GF-D8 (cell line): Measurements from ENCODE around the gene UNG.
A peak's percentile ranks its signal among the peaks of the same experiment; 100 is the strongest.
"Not testable (repeated sequence)": the region's sequence is repeated elsewhere in the genome, so short reads cannot be mapped to it uniquely, and the experiment has no call there.

Experiments used
- DNase-seq: peaks from one replicate; lab custom pipeline; 2025; lab: John Stamatoyannopoulos, UW

The UNG gene

DNA sequence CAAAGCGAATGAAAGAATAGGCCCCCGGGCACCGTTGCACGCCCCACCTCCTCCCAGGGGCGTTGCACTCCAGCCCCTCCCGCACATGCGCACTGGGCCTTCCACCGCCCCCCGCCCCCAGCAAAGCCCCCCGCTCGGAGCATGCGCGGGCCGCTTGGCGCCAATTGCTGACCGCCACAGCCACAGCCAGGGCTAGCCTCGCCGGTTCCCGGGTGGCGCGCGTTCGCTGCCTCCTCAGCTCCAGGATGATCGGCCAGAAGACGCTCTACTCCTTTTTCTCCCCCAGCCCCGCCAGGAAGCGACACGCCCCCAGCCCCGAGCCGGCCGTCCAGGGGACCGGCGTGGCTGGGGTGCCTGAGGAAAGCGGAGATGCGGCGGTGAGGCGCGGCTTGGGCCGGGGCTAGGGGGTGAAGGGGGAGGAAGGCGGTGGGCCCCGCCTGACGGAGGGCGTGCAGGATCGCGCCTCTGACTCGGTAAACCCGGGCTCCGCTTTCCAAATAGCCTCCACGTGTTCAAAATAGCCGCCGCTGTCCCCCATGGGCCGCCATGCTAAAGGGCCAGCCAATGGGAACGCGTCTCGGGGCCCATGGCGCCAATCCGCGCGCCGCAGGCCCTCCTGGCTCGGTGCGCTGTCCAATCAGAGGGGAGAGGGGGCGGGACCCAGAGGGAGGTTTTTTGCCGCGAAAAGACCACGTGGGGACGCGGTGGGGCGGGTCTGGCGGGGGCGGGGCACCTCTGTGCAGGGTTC is at the start of gene UNG:
Gene UNG, plus strand, starts transcription at position 163 of the 748 bp plus-strand sequence. Its CDS starts 83 bp downstream, at position 246.
- DNase-seq: peak; percentile 77

DNA sequence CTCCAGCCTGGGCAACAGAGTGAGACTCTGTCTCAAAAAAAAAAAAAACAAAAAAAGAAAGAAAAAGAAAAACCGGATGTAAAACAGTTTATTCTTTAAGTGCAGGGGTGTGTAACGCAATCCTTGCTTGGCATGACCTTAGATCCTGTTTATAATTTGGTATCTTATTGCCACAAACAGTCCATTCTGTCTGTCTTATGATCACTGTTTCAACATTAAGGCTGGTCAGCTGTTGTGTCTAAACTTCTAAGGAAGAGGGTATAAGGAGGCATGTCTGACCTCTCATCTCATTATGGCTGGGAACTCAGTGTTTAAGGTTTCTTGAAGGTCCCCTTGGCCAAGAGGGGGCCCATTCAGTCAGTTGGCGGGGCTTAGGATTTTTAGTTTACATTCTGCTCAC is 48.7 kb upstream of the UNG start:
- DNase-seq: not testable (repeated sequence)

DNA sequence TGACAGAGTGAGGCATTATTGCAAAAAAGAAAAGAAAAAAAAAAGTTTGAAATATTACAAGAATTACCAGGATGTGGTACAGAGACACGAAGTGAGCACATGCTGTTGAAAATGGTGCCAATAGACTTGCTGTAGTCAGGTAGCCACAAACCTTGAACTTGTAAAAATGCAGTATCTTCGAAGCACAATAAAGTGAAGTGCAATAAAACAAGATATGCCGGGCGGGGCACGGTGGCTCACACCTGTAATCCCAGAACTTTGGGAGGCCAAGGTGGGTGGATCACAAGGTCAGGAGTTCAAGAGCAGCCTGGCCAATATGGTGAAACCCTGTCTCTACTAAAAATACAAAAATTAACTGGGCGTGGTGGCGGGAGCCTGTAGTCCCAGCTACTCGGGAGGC is 47.6 kb upstream of the UNG start:
- not testable (repeated sequence) for DNase-seq

DNA sequence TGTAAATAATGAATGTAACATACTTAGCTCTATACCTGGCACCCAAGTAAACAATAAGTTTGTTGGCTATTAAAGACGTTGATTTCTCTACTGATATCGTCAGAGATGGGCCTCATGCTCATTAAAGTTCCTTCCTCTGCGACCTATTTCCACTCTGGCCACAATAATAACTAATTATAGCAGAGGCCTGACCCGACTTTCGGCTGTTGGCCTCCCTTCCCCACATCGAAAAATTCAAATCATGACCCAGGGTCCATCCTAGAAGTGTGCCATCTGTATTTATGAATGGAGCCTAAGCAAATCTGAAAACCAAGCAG is 45.3 kb upstream of the UNG start:
- no peak for DNase-seq

DNA sequence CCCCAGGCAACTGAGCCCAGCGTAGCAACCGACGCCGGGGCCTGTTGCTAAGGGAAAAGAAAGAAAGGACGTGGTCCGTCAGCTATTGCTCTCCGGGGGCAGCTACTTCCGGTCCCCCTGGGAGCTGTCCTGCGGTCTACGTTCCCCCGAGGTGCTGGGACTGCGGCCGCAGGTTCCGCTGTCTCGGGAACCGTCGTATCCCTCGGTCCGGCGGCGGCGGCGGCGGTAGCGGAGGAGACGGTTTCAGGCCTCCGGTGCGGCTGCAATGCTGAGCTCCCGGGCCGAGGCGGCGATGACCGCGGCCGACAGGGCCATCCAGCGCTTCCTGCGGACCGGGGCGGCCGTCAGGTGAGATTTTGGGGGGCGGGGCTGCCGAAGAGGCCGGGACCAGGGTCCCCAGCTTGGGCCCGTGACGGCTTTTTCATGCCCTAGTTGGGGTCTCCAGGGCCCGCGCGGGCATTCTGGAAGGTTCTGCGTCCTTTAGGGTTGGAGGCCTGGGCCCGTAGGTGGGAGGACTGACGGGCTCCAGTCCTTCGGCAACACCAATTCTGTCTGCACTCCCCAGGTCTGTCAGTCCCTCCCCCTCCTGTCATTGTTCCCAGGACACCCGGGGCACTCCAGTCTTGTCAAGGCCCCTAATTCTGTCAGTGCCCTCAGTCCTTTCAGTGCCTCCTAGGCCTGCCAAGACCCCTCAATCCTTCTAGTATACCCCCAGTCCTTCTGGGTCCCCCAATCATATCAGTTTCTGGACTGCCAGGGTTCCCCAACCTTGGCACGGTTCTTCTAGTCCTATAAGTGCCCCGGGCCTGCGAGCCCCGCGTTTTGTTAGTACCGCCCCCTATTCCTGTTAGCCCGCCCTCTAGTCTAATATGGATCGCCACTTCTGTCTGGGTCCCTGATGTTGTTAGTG is 44.7 kb upstream of the UNG start, which contains the start of gene USP30:
Gene USP30, plus strand, starts transcription at position 163 of the 910 bp plus-strand sequence. Its CDS starts 103 bp downstream, at position 266.
- DNase-seq: peak; percentile 34

DNA sequence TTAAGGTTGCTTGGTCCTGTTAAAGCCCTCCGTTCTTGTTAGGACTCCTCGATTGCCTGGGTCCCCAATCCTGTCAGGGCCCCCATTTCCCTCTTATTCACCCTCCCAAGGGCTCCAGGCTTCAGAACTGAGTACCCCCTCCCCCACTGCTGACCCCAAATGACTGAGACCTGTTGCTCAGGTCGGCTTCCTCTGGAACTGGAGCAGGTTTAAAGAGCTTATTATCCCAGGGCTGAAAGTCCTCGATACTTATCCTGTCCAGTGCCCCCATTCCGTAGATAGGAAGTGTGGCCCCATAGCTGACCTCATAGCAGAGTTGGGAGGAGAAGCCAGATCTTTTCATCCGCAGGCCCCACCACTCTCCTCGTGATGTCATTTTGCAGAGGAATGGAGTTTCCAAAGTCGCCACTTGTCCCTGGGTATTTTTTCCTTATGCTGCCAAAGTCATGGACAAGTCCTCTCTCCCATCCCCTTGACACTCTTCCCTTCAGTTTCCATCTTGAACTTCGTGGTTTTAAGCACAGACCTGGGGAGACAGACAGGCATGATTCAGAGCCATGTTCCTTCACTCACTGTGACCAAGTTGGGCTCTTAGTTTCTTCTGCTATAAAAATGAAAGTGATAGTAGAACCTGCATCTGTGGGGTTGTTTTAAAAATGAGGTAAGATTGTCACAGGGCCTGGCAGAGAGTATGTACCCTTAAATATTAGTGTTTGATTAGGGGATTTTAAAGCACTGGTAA is 43.8 kb upstream of the UNG start:
- no peak for DNase-seq

DNA sequence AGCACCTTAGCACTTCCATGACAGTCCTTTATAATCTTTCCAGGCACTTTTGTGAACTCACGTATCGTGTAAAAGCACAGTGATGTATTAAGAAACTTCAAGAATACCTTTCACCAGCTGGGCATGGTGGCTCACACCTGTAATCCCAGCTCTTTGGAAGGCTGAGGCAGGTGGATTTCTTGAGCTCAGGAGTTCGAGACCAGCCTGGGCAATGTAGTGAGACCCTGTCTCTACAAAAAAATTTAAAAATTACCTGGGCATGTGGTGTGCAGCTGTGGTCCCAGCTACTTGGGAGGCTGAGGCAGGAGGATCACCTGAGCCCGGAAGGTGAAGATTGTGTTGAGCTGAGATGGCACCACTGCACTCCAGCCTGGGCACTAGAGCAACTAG is 43.3 kb upstream of the UNG start:
- not testable (repeated sequence) for DNase-seq

DNA sequence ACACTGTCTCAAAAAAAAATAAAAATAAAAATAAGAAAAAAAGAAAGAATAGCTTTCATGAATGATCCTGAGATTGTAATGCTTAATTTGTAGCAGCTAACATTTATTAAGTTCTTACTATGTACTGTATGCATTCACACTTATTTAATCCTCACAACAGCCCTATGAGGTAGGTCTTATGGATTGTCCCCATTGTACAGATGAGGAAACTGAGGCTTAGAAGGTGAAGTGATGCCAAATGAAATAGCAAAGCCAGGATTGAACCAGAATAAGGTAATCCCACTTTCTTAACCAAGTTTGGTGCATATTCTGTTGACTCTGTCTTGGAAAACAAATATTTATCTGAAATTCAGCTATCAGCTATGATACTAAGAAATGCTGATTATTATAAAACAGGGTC is 42.9 kb upstream of the UNG start:
- no peak for DNase-seq

DNA sequence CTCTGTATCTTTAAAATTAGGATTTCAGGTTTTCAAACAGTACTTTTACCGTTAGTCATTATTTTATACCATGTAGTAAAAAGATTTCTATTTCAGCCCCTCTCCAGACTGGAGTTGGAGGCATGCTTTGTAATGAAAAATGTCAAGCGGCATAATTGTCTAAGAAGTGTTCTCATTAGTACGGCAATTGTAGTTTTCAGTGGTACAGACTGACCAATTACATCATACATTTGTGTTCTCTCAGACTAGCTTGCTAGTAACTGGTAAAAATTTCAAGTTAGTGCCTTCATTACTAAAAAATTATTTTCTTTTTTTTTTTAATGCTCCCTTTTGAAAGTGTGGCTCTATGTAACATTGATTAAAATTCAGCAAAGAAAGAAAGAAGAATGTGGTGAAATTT is 40.5 kb upstream of the UNG start:
- DNase-seq: no peak

DNA sequence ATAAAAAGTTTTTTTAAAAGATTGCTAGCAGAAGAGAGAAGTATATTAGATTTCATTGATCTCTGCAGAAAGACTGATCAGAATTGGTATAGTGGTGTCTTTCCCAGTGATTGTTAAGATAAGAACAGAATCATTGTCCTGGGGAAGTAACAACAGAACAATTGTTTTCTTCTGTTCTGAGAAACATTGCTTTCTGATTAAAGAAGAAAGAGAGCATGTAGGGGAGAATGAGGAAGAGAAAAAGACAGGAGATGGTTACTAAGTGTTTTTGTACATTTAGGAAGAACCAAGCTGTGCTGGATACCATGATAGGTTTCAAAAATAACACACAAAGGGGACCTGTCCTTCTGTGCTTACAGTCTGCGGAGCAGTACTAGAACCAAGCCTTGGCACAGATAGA is 40.0 kb upstream of the UNG start:
- DNase-seq: no peak

DNA sequence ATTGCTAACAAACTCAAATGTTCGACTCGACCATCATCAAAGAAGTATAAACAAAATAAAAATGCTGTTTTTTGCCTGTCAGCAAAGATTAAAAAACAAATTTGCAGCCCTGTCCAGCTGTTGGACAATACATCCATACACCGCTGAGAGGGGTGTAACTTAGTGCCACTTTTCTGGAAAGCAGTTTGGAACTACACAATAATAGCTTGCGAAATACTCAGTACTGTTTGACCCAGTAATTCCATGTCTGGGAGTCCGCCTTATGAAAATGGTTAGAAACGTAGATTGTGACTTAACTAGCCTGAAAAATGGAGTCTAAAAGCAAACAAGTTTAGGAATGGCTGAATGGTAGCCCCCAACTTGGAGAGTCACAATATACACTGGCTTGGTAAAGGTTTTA is 38.6 kb upstream of the UNG start:
- no peak for DNase-seq

DNA sequence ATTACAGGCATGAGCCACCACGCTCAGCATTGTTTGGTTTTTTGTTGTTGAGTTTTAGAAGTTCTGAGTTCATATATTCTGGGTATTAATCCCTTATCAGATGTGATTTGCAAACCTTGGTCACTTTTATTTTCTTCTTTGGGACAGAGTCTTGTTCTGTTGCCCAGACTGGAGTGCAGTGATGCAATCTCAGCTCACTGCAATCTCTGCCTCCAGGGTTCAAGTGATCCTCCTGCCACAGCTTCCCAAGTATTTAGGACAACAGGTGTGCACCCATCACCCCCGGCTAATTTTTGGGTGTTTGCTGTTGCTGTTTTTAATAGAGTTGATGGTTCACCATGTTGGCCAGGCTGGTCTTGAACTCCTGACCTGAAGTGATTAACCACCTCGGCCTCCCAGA is 33.3 kb upstream of the UNG start:
- no peak for DNase-seq

DNA sequence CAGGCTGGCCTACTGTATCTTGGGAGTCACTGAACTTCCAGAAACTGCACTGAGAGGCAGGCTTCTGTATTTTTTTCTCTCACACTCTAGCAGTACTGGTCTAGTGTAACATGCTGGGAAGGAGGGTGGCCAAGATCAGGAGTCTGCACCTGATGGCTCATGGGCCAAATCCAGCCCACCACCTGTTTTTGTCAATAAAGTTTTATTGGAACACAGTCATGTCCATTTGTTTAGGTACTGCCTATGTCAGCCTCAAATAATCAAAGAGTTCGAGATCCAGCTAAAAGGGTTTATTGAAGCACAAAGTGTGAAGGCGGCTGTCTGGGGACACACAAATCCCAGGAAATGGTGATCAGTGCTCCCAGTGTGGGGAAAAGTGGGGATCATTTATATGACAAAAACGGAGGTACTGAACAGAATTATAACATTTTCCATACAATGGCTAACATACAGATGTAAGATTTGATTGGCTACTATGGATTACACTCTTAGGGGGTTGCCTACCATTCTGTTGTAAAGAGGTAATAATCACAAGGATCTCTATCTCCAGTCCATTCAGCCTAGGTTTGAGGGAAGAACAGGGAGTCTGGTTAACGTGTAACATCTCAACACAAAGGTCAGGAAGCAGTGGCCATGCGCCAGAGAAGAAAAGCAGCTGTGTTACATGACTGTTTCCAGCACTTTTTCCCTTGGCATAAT is 32.1 kb upstream of the UNG start:
- no peak for DNase-seq

DNA sequence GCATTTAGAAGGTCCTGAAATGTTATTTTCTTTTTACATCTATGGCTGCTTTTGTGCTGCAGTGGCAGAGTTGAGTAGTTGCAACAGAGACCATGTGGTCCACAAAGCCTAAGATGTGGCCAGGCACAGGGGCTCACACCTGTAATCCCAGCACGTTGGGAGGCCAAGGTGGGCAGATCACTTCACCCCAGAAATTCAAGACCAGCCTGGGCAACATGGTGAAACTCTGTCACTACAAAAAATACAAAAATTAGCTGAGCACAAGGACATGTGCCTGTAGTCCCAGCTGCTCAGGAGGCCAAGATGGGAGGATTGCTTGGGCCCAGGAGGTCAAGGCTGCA is 31.6 kb upstream of the UNG start:
- no peak for DNase-seq

DNA sequence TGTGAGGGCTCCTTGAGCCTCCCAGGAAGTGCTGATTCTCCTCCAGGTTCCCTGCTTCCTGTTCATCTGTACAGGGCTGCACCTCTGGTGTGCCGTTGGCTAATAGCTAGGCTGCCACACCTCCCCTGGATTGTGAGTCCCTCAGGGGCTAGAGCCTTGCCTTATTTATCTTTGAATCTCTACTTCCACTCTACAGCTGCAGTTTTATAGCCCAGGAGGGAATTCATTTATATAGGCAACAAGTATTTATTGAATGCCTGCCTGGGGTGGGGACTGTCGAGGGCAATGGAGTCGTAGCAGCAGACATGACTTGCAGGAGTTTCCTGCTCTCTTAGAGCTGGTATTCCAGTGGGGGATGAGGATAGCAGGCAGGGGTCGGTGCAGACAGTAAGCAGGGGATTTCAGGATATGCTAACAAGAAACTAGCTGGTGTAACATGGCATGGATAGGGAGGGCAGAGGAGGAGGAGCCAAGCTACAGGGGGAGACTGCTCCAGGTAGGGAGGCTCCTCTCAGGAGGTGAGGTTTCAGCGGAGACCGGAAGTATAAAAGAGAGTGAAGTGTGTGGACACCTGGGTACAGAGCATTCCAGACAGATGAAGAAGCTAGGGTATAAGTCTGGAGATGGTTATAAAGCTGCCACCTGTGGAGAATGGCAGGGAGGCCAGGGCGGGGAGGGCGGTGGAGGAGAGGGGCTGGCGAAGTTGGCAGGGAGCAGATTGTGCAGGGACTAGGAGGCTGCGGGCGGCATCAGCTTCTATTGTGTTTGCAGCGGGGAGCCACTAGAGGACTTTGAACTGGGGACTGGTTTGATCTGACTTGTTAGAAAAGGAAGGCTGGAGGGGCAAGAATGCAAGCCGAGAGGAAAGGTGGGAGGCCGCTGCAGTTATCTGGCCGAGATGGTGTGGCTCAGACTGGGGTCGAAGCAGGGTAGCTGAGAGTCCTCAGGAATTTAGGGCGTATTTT is 27.8 kb upstream of the UNG start:
- no peak for DNase-seq

DNA sequence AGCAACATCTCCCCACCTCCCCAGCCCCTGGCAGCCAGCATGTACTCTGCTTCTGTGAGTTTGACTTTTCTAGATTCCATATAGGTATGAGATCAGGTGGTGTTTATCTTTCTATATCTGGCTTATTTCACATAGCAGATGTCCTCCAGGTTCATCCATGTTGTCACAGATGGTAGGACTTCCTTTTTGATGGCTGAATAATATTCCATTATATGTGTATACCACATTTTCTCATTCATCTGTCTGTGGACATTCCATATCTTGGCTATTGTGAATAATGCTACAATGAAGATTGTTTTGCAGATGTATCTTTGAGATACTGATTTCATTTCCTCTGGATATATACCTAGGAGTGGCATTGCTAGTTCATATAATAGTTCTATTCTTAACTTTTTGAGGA is 22.5 kb upstream of the UNG start:
- no peak for DNase-seq

DNA sequence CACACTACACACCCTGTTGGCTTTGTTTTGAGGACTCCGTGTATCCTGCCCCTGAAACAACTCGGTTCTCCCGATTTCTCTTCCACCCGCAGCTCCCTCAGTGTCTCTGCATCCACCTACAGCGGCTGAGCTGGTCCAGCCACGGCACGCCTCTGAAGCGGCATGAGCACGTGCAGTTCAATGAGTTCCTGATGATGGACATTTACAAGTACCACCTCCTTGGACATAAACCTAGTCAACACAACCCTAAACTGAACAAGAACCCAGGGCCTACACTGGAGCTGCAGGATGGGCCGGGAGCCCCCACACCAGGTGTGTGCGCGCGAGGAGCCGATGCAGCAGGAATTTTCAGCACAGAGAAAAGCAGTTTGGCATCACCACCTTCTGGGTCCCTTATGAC is 14.6 kb upstream of the UNG start:
- no peak for DNase-seq

DNA sequence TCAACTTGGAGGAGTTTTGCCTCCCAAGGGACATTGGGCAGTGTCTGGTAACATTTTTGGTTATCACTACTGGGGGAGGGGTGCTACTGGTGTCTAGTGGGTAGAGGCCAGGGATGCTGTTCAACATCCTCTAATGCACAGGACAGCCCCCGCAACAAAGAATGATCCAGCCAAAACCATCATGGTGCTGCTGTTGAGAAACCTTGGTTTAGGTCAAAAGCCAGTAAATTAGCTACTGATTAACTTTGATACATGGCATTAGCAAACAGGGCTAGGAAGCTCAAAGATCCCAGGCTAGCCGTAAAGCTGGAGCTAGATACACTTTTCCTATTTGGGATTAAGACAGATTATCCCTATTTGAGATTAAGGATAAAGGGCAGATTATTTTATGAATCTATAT is 13.0 kb upstream of the UNG start:
- no peak for DNase-seq

DNA sequence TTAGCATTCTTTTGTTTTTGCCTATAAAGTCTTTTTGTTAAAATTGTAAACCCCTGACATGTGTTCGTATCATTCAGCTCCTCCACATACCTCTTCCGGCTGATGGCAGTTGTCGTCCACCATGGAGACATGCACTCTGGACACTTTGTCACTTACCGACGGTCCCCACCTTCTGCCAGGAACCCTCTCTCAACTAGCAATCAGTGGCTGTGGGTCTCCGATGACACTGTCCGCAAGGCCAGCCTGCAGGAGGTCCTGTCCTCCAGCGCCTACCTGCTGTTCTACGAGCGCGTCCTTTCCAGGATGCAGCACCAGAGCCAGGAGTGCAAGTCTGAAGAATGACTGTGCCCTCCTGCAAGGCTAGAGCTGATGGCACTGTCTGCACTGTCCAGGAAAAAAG is 11.8 kb upstream of the UNG start:
- no peak for DNase-seq

DNA sequence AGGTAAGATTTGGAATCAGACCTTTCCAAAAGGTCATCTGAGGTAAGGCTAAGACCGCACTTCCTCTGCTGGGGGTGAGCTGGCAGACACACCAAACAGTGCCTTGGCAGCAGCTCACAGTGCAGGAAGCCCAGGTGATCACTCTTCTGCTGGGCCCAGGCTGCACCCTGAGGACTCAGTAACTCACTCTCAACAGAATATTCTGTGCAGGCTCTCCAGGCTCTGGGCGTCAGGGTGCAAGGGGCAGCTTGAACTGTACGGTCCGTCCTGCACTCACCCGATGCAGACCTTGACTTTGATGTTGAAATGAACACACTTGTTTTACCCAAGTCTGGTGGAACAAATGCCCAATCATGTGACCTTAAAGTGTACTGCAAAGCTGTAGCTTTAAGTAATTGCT is 10.1 kb upstream of the UNG start:
- no peak for DNase-seq

DNA sequence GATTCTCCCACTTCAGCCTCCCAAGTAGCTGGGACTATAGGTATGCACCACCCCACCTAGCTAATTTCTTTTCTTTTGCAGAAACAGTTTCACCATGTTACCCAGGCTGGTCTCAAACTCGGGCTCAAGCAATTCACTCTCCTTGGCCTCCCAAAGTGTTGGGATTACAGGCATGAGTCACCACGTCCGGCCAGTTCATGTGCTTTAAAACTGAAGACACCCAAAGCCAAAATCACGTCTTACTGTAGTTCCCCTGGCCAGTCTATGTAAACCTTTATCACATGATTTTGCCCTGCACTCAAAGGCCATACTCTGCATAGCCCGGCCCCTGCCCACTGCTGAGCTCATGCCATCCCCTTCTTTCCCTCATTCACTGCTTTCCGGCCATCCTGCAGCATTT is 8.6 kb upstream of the UNG start:
- no peak for DNase-seq
